ENCODE data around the gene RAB19. TPM values are rescaled to one million over a fixed set of nuclear protein-coding genes. Genes with fewer than 3 reads are reported as not detected.

RAB19 gene
- total and polyA plus RNA-seq, 2 of the 13 experiments (the other 11 are each of a cell fraction or from before 2014, with no cell fraction given), result 0.31 TPM; not detected in 1

- TF ChIP-seq ZFP62 (CRISPR knock-in tag; IDR thresholded peaks at IDR 0.05) (no peak), TRAFD1 (CRISPR knock-in tag; IDR thresholded peaks at IDR 0.05; ENCODE audit: borderline replicate concordance) (no peak), POLR2AphosphoS5 (IDR thresholded peaks at IDR 0.05; ENCODE audit: low read depth, low read length) (peak; percentile 81), DBP (CRISPR knock-in tag; IDR thresholded peaks at IDR 0.05; ENCODE audit: not compliant biosample characterization) (no peak), ZNF770 (CRISPR knock-in tag; IDR thresholded peaks at IDR 0.05) (peak; percentile 88), ZBTB42 (CRISPR knock-in tag; IDR thresholded peaks at IDR 0.05) (no peak), ZFY (CRISPR knock-in tag; IDR thresholded peaks at IDR 0.05) (peak; percentile 75; the same call in 1 of the 2 replicates), SMAD1 (CRISPR knock-in tag; IDR thresholded peaks at IDR 0.05; ENCODE audit: borderline replicate concordance, low read depth) (0 out of 2 replicates have a peak, but pooled peaks have one; percentile 52), NR2F1 (CRISPR knock-in tag; IDR thresholded peaks at IDR 0.05) (no peak), NFKB2 (CRISPR knock-in tag; IDR thresholded peaks at IDR 0.05; ENCODE audit: borderline replicate concordance) (no peak), ZNF703 (CRISPR knock-in tag; IDR thresholded peaks at IDR 0.05; ENCODE audit: borderline replicate concordance) (no peak), ZNF788 (CRISPR knock-in tag; IDR thresholded peaks at IDR 0.05; ENCODE audit: borderline replicate concordance) (peak; percentile 78; the same call in 1 of the 2 replicates), KMT2A (CRISPR knock-in tag; IDR thresholded peaks at IDR 0.05) (peak; percentile 66; the same call in 1 of the 2 replicates), ZNF496 (CRISPR knock-in tag; IDR thresholded peaks at IDR 0.05; ENCODE audit: insufficient replicate concordance) (no peak), SATB2 (CRISPR knock-in tag; IDR thresholded peaks at IDR 0.05) (no peak), ZSCAN31 (CRISPR knock-in tag; IDR thresholded peaks at IDR 0.05; ENCODE audit: low read depth) (0 out of 2 replicates have a peak, but pooled peaks have one; percentile 46), SNAI1 (CRISPR knock-in tag; IDR thresholded peaks at IDR 0.05; ENCODE audit: borderline replicate concordance) (no peak), FOSL1 (CRISPR knock-in tag; IDR thresholded peaks at IDR 0.05; ENCODE audit: borderline replicate concordance) (no peak), RBM22 (optimal IDR thresholded peaks at IDR 0.05; ENCODE audit: low read length) (no peak), ZSCAN5A (CRISPR knock-in tag; IDR thresholded peaks at IDR 0.05; ENCODE audit: borderline replicate concordance) (no peak), DNMT1 (CRISPR knock-in tag; IDR thresholded peaks at IDR 0.05) (no peak), ELF1 (CRISPR knock-in tag; IDR thresholded peaks at IDR 0.05) (peak; percentile 83), ZMAT3 (CRISPR knock-in tag; conservative IDR thresholded peaks at IDR 0.05) (no peak; the same call in 1 of the 2 replicates)
These were observed 5.8 kb upstream of the RAB19 start, which contains the start of gene SLC37A3 (continued) for GRCh38 chr7:140397784-140398750.

All from HepG2 (cell line).